ENCODE data around the gene OR11L1.

Gene OR11L1

DNA sequence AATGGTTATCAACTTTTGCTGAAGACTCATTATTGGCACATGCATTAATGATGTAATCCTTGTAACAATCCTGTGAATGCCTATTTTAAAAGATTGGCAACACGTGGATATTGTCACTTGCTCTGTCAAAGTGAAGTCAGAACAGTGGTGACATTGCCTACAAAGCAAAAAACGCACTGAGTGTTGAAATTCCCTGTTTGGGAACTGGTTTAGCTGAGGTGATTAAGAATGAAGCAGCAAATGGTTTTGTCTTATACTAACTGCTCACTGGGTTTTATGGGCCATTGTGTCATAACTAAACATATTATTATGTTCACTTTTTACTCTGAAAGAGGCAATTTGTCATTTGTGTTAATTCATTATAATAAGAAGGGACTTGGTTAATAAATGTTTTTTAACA, 29.1 kb downstream of the OR11L1 start:
- H3K27ac ChIP-seq, result no peak overlapping the region
- TF ChIP-seq, protein P1, sequence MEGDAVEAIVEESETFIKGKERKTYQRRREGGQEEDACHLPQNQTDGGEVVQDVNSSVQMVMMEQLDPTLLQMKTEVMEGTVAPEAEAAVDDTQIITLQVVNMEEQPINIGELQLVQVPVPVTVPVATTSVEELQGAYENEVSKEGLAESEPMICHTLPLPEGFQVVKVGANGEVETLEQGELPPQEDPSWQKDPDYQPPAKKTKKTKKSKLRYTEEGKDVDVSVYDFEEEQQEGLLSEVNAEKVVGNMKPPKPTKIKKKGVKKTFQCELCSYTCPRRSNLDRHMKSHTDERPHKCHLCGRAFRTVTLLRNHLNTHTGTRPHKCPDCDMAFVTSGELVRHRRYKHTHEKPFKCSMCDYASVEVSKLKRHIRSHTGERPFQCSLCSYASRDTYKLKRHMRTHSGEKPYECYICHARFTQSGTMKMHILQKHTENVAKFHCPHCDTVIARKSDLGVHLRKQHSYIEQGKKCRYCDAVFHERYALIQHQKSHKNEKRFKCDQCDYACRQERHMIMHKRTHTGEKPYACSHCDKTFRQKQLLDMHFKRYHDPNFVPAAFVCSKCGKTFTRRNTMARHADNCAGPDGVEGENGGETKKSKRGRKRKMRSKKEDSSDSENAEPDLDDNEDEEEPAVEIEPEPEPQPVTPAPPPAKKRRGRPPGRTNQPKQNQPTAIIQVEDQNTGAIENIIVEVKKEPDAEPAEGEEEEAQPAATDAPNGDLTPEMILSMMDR (conservative IDR thresholded peaks at IDR 0.05), result no peak

GRCh38 chr1:247797518-247797917, 44.2 kb downstream of the OR11L1 start:
- TF ChIP-seq, protein P1 (conservative IDR thresholded peaks at IDR 0.05), result no peak

More at GRCh38 chr1:247797518-247797917, 44.2 kb downstream of the OR11L1 start:
- H3K27ac ChIP-seq, result no peak overlapping the region

Measured in VCaP (cell line).